ENCODE results near the gene STUB1.

- TF ChIP-seq CTCF (IDR thresholded peaks at IDR 0.05) = no peak
- TF ChIP-seq POLR2A (IDR thresholded peaks at IDR 0.05) = no peak
Measured at GRCh38 chr16:643050-643368, 37.2 kb upstream of the STUB1 start.

Data from adrenal gland (tissue), 5 donors.